ENCODE measurements around the gene PDE6H. TPM values are rescaled to one million over a fixed set of nuclear protein-coding genes. Genes with fewer than 3 reads are reported as not detected.

PDE6H gene
- total and polyA plus RNA-seq, 5 donors, result not detected

DNA sequence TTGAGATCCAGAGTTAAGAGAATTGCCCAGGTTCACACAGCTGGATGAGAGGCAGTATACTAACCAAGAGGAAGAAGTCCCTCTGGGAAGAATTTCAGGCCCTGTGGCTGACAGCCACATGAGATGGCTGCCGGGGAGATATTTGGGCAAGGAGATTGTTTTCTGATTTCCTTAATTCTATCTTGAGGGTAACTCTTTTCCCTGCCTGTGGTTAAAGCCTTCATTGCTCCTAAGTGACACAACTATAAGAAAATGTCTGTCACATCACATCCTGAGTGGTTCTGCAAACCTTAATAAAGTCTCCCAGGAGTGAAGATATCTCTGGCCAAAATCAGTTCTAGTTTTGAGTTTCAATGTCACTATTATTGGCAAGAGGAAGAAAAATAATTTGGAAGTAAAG is 21.0 kb upstream of the PDE6H start:
- ATAC-seq, result no peak
- H3K27ac ChIP-seq (ENCODE audit: low read length), result peak overlapping the region; percentile 67
- H3K27me3 ChIP-seq (ENCODE audit: control insufficient read depth, insufficient read depth), result no peaks in the 10 kb centered on the region
- H3K4me1 ChIP-seq (ENCODE audit: control insufficient read depth, insufficient read depth, low read length), result peaks cover 10% of the 10 kb centered on the region
- WGBS, result 31% methylated on average over 1 of the region's 1 CpG
- H3K4me3 ChIP-seq (ENCODE audit: low read length), result no peak overlapping the region
- no peaks in the 10 kb centered on the region for H3K9me3 ChIP-seq (ENCODE audit: control insufficient read depth, low read length)
- DNase-seq, result no peak
- intact Hi-C loops (cut with DNase I), result no loop called here

DNA sequence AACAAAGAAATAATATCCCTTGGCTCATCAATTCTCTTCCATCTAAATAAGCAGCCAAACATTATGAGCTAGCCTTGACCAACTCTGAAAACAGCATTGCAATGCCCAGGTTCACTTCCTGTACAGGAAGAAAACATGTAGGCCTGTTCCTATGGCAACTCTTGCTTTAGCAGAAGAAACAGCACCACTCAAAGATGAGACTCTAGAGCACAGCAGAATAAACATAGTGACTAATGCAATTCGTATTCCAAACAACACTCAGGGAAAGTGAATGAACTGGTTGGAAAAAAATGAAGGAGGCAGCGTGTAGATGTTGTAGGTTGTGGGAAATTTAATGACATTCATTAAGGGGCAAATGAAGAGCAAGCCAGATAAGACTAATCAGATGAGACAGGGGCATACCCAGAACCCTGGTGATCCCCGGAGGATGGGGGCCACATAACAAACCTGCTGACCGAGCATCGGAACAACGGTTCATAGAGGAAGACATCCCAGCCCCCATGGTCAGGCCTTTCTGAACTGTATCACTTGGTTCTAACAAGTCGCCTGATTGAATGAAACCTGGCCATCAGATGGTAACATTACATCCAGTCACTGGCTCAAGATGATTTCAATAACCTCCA is 20.4 kb upstream of the PDE6H start:
- H3K4me3 ChIP-seq (ENCODE audit: low read length), result no peak overlapping the region
- peak overlapping the region; percentile 84 for H3K27ac ChIP-seq (ENCODE audit: low read length)
- peaks cover 10% of the 10 kb centered on the region for H3K4me1 ChIP-seq (ENCODE audit: control insufficient read depth, insufficient read depth, low read length)
- 50% methylated on average over 7 of the region's 7 CpGs for WGBS
- DNase-seq (no peak), ATAC-seq (peak; percentile 60 to 85)
- intact Hi-C loops (cut with DNase I), result no loop called here
- no peaks in the 10 kb centered on the region for H3K9me3 ChIP-seq (ENCODE audit: control insufficient read depth, low read length)
- no peaks in the 10 kb centered on the region for H3K27me3 ChIP-seq (ENCODE audit: control insufficient read depth, insufficient read depth)

DNA sequence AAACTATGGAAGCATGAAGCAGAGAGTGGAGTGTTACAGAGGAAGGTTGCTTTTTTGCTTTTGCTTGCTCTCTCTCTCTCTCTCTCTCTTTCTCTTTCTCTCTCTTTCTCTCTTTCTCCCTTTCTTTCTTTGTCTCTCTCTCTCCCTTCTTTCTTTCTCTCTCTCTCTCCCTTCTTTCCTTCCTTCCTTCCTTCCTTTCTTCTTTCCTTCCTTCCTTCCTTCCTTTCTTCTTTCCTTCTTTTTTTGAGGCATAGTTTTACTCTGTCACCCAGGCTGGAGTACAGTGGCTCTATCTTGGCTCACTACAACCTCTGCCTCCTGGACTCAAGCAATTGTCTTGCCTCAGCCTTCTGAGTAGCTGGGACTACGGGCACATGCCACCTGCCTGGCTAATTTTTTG is 19.1 kb upstream of the PDE6H start:
- no peak overlapping the region for H3K27ac ChIP-seq (ENCODE audit: low read length)
- H3K27me3 ChIP-seq (ENCODE audit: control insufficient read depth, insufficient read depth), result no peaks in the 10 kb centered on the region
- no peaks in the 10 kb centered on the region for H3K9me3 ChIP-seq (ENCODE audit: control insufficient read depth, low read length)
- ATAC-seq (no peak), DNase-seq (no peak)
- H3K4me1 ChIP-seq (ENCODE audit: control insufficient read depth, insufficient read depth, low read length), result peaks cover 12% of the 10 kb centered on the region
- H3K4me3 ChIP-seq (ENCODE audit: low read length), result no peak overlapping the region
- intact Hi-C loops (cut with DNase I), result no loop called here
- WGBS, result 80% methylated on average over 1 of the region's 1 CpG

DNA sequence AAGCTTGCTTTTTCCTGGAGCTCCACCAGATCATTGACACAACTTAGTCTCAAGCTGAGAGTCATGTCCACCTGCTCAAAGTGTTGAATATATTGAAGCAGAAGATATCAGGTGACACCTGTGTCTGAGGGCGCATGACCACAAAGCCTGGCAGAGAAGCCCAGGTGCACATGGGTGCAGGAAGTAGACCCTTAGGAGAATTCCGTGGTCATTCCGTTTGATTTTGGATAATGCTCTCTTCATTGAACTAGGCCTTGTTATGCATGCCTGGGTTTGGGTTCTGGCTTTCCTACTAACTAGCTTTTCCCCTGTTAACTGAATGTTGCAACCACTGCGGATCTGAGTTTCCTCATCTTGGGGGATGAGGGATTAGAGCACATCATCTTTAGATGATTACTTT is 18.6 kb upstream of the PDE6H start:
- WGBS, result 82% methylated on average over 4 of the region's 4 CpGs
- ATAC-seq (no peak), DNase-seq (no peak)
- H3K27ac ChIP-seq (ENCODE audit: low read length), result no peak overlapping the region
- intact Hi-C loops (cut with DNase I), result no loop called here
- peaks cover 9% of the 10 kb centered on the region for H3K4me1 ChIP-seq (ENCODE audit: control insufficient read depth, insufficient read depth, low read length)
- no peak overlapping the region for H3K4me3 ChIP-seq (ENCODE audit: low read length)
- no peaks in the 10 kb centered on the region for H3K9me3 ChIP-seq (ENCODE audit: control insufficient read depth, low read length)
- no peaks in the 10 kb centered on the region for H3K27me3 ChIP-seq (ENCODE audit: control insufficient read depth, insufficient read depth)

DNA sequence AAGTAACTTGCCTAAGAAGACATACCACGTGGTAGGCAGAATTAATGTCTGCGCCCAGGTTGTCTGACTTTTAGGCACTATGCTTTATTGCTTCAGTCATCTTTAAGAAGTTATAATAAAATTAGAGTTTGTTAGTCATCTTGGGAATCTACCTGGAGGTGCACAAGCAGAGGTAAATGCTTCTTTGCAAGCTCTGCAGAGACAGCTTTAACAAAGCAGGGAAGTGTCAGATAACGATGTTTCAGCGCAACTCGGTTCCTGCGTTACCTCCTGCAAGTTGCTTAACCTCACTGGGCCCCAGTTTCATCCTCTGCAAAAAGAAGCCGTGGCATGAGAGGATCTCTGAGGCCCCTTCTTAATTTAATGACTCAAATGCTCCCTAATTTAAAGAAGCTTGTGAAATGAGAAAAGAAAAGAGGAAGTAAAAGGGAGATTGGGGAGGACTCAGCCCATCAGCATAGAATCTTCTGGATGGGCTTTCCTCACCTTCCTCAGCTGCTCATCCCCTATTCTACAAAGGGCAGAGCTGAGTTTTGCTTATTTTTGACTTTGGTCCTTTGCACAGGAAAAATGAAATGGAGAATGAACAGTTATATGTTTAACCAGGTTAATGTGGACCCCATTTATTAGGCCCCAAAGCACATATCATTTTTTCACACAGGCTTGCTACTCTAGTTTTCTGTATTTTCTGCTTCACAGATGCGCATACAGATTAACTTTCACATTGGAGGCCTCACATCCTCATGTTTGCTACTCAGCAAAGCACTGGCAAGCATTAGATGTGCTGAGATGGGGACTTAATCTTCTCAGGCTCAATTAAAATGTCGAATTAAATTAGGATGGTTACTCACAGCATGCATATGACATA is 16.6 kb upstream of the PDE6H start:
- H3K27me3 ChIP-seq (ENCODE audit: control insufficient read depth, insufficient read depth), result no peaks in the 10 kb centered on the region
- ATAC-seq, result no peak
- DNase-seq, result no peak
- intact Hi-C loops (cut with DNase I), result loop anchor here in 1 of 4 donors (2.0 kb wide), 1 partner anchor 49 kb away; no protein-coding TSS in a partner anchor
- WGBS, result 56% methylated on average over 9 of the region's 9 CpGs
- peak overlapping the region; percentile 13 for H3K27ac ChIP-seq (ENCODE audit: low read length)
- no peaks in the 10 kb centered on the region for H3K9me3 ChIP-seq (ENCODE audit: control insufficient read depth, low read length)
- H3K4me3 ChIP-seq (ENCODE audit: low read length), result no peak overlapping the region
- H3K4me1 ChIP-seq (ENCODE audit: control insufficient read depth, insufficient read depth, low read length), result peaks cover 9% of the 10 kb centered on the region

DNA sequence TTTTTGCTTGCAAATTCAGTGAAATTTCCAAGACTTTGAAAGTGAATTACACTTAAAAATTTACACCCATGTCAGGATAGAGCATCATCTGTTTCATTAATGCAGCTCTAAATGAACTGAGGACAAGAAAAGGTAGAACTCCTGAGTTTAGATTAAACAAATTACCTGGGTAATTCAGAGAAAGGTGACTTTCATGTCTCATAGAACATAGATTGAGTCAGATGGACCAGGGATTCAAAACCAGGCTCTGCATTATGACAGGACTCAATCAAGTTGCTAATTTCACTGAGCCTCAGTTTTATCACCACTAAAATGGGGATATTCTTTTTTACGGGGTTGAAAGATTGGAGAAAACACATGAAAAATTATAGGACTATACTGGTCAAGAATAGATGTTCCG is 15.9 kb upstream of the PDE6H start:
- Histone ChIP-seq H3K27ac (ENCODE audit: low read length) (peak overlapping the region; percentile 49), H3K4me1 (ENCODE audit: control insufficient read depth, insufficient read depth, low read length) (peaks cover 9% of the 10 kb centered on the region), H3K27me3 (ENCODE audit: control insufficient read depth, insufficient read depth) (no peaks in the 10 kb centered on the region), H3K4me3 (ENCODE audit: low read length) (no peak overlapping the region), H3K9me3 (ENCODE audit: control insufficient read depth, low read length) (no peaks in the 10 kb centered on the region)
- DNase-seq (no peak), ATAC-seq (no peak)
- intact Hi-C loops (cut with DNase I), result loop anchor here in 1 of 4 donors (2.0 kb wide), 1 partner anchor 50 kb away; no protein-coding TSS in a partner anchor
- WGBS, result 73% methylated on average over 2 of the region's 2 CpGs

DNA sequence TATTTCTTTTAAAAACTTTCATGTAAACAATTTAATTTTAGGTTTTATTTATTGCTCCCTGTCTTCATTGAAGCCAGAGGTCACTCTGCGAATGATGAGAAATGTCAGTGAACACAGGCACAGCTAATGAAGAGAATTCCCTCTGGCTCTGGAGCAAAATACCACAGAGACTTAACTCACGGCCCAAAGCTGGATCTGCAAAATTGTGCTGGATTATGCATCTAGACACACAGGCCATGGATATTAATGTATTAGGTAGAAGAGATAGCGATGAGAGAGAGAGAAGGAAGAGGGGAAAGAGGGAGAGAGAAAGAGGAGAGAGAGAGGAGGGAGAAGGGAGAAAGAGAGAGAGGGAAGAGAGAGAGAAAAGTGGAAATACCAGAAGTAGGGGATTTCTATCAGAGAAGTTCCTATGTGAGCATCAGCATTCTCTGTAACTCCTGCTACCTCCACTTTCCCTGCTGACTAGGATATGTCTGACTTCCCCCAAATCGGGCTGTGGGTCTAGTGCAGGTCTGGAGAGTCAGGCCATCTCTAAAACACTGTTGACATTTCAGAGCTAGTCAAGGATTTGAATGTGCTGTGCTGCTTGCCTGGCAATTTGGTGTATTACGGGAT is 15.2 kb upstream of the PDE6H start:
- H3K27me3 ChIP-seq (ENCODE audit: control insufficient read depth, insufficient read depth), result no peaks in the 10 kb centered on the region
- ATAC-seq (no peak), DNase-seq (no peak)
- H3K9me3 ChIP-seq (ENCODE audit: control insufficient read depth, low read length), result no peaks in the 10 kb centered on the region
- no peak overlapping the region for H3K4me3 ChIP-seq (ENCODE audit: low read length)
- H3K27ac ChIP-seq (ENCODE audit: low read length), result peak overlapping the region; percentile 68
- intact Hi-C loops (cut with DNase I), result loop anchor here in 1 of 4 donors (2.0 kb wide), 1 partner anchor 51 kb away; no protein-coding TSS in a partner anchor
- peaks cover 7% of the 10 kb centered on the region for H3K4me1 ChIP-seq (ENCODE audit: control insufficient read depth, insufficient read depth, low read length)
- 51% methylated on average over 5 of the region's 5 CpGs for WGBS

DNA sequence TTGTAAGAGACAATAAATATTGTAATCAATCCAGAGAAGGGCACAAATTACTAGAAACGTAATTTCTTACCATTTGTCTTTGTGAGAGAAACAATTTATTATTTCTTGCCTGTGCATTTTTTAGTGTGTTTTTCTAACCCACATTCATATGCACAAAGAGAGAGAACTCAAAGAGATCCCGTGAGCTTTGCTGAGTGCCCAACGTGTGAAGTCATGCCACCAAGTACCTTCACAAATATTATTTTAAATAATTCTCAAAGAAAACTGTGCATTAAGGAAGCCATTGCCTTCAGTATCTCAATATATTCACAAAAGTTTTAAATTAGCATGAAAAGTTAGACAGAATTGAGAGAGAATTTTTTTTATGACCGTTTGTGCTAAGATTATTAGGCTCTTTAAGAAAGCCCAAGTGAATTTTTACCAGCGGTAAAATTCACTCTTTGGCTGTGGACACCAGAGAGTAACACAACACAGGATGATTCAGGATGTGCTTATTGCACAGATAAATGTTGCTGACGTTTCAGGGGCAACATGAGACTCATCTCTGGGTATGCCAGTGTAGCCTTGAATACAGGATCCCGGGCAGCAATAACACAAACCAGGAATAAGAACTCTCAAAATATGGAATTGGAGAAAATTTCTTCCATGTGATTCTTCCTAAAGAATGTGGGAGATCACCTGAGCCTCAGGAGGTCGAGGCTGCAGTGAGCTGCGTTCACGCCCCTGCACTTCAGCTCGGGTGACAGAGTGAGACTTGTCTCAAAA is 14.3 kb upstream of the PDE6H start:
- ATAC-seq (no peak), DNase-seq (no peak)
- Histone ChIP-seq H3K27ac (ENCODE audit: low read length) (peak overlapping the region; percentile 32), H3K4me3 (ENCODE audit: low read length) (peak overlapping the region; percentile 36), H3K4me1 (ENCODE audit: control insufficient read depth, insufficient read depth, low read length) (peaks cover 7% of the 10 kb centered on the region), H3K27me3 (ENCODE audit: control insufficient read depth, insufficient read depth) (no peaks in the 10 kb centered on the region), H3K9me3 (ENCODE audit: control insufficient read depth, low read length) (no peaks in the 10 kb centered on the region)
- 60% methylated on average over 11 of the region's 11 CpGs for WGBS
- intact Hi-C loops (cut with DNase I), result no loop called here

DNA sequence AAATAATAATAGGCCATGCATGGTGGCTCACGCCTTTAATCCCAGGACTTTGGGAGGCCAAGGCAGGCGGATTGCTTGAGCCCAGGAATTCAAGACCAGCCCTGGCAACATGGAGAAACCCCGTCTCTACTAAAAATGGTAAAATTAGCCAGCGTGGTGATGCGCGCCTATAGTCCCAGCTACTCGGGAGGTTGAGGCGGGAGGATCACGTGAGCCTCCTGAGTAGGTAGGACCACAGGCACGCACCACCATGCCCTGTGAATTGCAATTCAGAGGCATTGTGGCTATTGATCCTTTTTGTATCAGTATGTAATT is 13.8 kb upstream of the PDE6H start:
- DNase-seq (no peak), ATAC-seq (no peak)
- Histone ChIP-seq H3K27me3 (ENCODE audit: control insufficient read depth, insufficient read depth) (no peaks in the 10 kb centered on the region), H3K9me3 (ENCODE audit: control insufficient read depth, low read length) (no peaks in the 10 kb centered on the region), H3K27ac (ENCODE audit: low read length) (peak overlapping the region; percentile 32), H3K4me1 (ENCODE audit: control insufficient read depth, insufficient read depth, low read length) (peaks cover 7% of the 10 kb centered on the region), H3K4me3 (ENCODE audit: low read length) (no peak overlapping the region)
- 83% methylated on average over 10 of the region's 10 CpGs for WGBS
- intact Hi-C loops (cut with DNase I), result no loop called here

DNA sequence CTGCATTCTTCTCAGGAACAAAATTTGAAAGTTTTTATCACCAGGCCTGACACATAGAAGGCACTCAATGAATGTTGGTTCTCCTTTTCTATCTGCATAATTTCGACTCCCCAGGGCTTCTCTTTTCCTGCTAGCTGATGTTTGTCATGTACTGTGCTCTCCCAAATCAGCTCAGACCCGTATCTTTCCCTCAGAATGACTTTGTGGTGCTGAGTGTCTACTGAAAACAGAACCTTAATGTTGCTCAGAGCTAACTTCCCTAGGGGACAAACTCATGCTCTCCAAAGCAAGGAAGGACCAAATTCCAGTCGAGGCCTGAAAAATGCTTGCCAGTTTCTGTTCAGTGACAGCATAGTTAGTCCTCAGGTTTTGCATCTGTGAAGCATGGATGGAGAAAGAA is 13.4 kb upstream of the PDE6H start:
- WGBS, result 24% methylated on average over 3 of the region's 3 CpGs
- H3K4me1 ChIP-seq (ENCODE audit: control insufficient read depth, insufficient read depth, low read length), result peaks cover 7% of the 10 kb centered on the region
- intact Hi-C loops (cut with DNase I), result no loop called here

More for the DNA sequence above, 13.4 kb upstream of the PDE6H start:
- Histone ChIP-seq H3K4me3 (ENCODE audit: low read length) (peak overlapping the region; percentile 40), H3K27me3 (ENCODE audit: control insufficient read depth, insufficient read depth) (no peaks in the 10 kb centered on the region), H3K9me3 (ENCODE audit: control insufficient read depth, low read length) (no peaks in the 10 kb centered on the region), H3K27ac (ENCODE audit: low read length) (peak overlapping the region; percentile 97)
- DNase-seq, result no peak
- ATAC-seq, result peak; percentile 32 to 34

All from right cardiac atrium (tissue), 5 donors.